HS-27A (cell line): ENCODE measurements around the gene CELF1.

Experiments
- DNase-seq: peaks from one replicate; pipeline ENCODE4 v3.0.0-alpha.2; 2012; ENCODE audit warnings: low read depth, missing footprints

The CELF1 gene

GRCh38 chr11:47447906-47448305, 105.0 kb downstream of the CELF1 start:
- no peak for DNase-seq

GRCh38 chr11:47446833-47447232, 106.1 kb downstream of the CELF1 start:
- DNase-seq: no peak

GRCh38 chr11:47445840-47446239, 107.1 kb downstream of the CELF1 start:
- no peak for DNase-seq

- DNase-seq: no peak
Measured at GRCh38 chr11:47443817-47444216, 109.1 kb downstream of the CELF1 start.

DNA sequence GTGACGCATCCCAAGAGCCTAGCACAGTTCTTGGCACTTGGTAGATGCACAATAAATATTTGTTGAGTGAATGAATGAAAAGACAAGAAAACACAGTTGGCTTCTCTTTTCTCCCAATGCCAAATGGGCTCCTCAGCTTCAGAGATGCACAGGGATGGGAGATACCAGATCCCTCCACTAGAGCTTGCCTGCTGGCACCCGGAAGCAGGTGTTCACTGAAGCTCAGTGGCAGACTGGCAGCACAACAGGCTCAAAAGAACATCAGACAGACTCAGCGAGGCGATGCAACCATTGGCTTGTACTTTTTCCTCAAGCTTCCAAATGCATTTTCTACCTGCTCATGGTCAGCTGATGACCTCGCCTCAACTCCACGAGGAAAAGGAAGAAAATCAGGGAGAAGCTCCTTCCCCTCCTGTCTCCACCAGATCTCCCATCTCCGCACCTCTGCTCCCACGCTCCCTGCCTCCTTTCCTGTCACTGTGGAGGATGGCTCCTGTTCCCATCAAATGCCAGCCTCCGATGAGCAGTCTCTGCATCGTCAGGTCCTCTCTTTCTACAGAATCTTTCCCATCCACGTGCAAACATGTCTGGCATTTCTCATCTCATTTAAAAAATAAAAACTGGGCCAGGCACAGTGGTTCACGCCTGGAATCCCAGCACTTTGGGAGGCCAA, 109.8 kb downstream of the CELF1 start:
- DNase-seq: no peak

DNA sequence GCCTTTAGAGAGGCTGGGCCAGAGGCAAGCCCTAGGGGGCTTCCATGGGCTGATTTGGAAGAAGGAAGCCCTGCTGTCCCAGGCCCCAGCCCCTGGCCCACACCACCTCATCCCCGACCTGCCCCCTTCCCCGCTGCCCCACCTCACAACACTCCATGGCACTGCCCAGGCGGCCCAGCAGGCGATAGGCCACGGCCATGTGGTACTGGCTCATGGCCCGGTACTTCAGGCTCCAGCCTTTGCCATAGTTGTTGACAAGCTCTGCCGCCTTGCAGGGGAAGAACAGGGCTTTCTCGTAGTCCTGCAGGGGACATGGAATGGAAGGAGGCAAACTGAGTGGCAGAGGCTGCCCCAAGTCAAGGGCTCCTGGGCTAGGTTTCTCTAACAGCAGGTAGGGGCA, 110.4 kb downstream of the CELF1 start:
- no peak for DNase-seq

GRCh38 chr11:47441421-47441820, 111.5 kb downstream of the CELF1 start:
- DNase-seq: no peak

DNA sequence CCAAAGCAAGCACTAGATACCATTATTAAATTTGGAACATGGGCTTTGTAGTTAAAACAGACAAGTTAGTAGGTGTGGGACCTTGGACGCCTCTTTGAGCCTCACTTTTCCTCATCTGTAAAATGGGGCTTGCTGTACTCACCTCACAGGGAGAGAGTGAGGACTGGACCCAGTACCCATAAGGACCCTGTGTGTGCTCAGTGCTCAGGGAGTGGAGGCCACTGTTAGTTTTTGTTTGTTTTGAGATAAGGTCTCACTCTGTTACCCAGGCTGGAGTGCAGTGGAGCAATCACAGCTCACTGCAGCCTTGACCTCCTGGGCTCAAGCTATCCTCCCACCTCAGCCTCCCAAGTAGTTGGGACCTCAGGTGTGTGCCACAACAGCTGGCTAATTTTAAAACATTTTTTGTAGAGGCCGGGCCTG, 112.9 kb downstream of the CELF1 start:
- no peak for DNase-seq

DNA sequence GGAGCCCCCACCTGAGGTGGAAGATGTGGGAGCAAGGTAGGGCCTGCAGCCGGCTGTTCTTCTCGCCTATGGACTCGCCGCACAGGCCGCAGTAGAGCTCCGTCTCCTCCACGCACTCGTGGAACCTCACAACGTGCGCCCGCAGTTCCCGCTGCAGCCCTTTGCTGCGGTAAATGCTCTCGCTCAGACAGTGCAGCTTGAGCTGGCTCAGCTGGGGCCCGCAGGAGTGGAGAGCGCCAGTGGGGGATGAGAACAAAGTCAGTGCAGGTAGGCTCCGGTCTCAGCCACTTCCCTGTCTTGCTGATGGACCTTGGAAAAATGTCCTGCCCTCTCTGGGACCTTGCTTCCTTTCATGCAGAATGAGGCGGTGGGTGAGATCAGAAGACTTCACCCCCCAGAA, 114.2 kb downstream of the CELF1 start:
- no peak for DNase-seq

DNA sequence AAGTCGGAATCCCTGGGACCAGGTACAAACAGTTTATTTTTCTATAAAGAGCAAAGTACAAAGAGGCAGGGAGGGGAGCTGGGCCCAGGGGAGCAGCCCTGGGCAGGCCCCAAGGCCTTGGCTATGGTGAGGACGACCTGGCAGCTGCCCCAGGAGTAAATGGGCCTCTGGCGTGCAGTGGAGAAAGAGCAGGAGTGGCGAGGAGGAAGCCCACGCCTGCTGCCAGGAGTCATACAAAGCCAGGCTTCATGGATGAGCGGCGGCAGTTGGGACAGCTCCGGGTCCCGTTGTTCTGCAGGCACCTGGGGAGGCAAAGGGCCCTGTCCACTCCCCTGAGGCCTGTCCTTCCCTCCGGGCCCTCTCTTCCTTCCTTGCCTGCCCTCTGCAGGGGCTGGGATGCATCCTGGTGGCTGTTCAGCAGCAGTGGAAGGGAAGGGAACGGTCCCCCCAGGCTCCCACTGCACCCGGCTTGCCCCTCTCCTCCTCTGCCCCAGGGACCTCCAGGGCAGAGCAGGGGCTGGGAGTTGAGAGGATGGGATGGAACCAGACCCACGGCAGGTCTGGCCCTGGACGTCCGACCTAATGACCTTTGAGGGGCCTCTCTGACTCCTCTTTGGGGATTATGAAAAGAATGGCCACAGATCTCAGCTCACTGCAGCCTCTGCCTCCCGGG, 115.0 kb downstream of the CELF1 start:
- DNase-seq: no peak

- DNase-seq: no peak
Measured at GRCh38 chr11:47437218-47437745, 115.7 kb downstream of the CELF1 start.

GRCh38 chr11:47436726-47437125, 116.2 kb downstream of the CELF1 start:
- no peak for DNase-seq

DNA sequence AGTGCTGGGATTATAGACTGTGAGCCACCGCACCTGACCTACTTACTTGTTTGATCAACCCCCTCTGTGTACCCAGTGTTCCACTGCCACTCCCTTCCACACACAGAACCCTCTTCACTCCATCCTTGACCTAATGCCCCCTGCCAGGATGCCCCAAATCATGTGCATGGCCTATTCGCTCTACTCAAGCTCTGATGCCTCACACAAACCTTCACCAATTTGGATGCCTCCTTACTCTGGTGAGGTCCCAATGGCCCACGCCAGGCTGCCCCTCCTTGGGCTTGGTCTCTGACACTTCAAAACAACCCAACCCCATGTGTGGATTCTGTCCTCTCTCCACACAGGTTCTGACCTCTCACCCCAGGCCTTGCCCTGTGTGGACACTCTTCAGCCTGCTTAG, 117.2 kb downstream of the CELF1 start:
- no peak for DNase-seq

DNA sequence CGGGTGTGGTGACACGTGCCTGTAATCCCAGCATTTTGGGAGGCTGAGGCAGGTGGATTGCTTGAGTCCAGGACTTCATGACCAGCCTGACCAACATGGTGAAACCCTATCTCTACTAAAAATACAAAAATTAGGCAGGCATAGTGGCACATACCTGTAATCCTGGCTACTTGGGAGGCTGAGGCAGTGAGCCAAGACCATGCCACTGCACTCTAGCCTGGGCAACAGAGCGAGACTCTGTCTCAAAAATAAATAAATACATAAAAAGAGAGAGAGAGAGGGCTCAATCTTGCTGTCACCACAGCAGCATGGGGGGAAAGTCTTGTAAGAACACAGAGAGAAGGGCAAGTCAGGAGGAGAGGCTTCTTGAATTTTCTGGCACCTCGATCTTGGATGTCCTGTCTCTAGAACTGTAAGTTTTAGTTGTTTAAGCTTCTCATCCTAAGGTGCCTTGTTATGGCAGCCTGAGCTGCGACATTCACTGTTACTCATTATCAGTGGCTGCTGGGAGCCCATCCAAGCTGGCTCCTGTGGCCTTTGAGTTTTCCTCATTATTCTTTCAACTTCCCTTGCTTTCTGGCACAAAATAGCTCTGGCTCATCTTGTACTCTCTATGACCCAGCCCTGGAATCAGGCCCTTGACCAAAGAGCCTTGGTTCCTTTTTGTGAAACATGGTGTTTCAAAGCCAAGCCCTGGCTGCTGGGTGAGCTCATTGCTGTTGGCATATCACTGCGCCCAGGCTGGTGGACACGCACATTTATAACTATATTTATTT, 118.7 kb downstream of the CELF1 start:
- DNase-seq: no peak

DNA sequence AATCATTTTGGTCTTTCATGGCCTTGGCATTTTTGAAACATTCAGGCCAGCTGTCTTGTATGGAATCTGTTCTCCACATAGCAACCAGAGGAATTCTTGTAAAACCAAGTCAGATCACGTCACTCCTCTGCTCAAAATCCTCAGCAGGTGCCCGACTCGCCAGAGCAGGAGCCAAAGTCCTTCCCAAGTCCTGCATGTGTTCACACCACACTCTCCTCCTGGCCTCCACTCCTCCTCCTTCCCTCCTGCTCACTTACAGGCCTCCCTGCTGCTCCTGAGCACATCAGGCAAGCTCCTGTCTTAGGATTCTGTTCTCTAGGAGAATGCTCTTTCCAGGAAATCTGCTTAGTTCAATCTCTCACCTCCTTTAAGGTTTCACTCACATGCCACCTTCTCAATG, 119.8 kb downstream of the CELF1 start:
- DNase-seq: no peak

DNA sequence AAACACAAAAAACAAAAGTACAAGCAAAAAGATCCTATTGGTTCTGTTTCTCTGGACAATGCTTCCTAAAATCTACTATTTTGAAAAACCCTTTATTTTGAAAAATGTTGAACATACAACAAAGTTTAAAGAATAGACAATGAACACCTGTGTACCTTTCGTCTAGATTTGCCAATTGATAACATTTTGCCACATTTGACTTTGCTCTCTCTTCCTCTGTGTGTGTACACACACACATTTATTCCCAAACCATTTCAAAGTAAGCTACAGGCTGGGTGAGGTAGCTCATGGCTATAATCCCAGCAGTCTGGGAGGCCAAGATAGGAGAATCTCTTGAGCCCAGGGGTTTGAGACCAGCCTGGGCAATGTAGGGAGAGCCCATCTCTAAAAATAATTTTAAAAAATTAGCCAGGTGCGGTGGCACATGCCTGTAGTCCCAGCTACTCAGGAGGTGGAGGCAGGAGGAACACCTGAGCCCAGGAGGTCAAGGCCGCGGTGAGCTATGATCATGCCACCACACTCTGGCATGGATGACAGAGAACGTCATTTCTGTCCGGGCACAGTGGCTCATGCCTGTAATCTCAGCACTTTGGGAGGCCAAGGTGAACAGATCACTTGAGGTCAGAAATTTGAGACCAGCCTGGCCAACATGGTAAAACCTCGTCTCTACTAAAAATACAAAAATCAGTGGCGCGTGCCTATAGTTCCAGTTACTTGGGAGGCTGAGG, 121.4 kb downstream of the CELF1 start:
- DNase-seq: no peak

DNA sequence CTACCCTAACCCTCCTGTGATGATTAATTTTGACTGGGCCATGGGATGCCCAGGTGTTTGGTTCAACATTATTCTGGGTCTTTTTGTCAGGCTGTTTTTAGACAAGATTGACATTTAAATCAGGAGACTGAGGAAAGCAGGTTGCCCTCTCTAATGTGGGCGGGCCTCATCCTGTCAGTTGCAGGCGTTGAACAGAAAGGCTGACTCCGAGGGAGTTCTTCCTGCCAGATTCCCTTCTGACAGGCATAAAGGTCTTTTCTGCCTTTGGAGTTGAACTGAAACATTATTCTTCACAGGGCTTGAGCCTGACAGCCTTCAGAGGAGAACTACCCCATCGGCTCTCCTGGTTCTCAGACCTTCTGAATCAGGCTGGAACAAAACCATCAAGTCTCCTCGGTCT, 122.4 kb downstream of the CELF1 start:
- no peak for DNase-seq

- peak; percentile 89 for DNase-seq
Measured at GRCh38 chr11:47426062-47426956, 126.6 kb downstream of the CELF1 start, which contains the start of gene PSMC3. PSMC3 (minus strand) TSS chr11:47426439; CDS start chr11:47426279, 160 bp downstream.

DNA sequence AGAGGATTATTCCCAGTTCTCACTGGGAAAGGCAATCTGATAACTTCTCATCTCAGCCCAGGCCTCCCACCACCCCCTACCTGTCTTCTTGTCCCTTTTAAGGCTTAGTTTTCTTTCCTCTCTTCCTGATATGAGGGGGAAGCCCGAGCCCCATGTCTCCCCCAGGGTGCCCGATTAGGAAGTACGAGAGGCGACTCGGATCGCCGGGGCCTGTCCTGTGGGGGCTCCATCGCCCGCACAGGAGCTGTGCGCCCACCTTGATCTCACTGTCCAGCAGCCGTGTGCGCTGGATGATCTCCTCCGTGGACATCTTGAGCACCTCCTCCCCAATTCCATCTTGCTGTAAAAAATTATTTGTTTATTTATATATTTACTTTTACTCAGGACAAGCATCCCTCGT, 127.3 kb downstream of the CELF1 start:
- DNase-seq: no peak

- DNase-seq: no peak
Measured at GRCh38 chr11:47418454-47419259, 134.3 kb downstream of the CELF1 start.
